Lower leg skin (tissue), 3 donors: ENCODE results near the gene HOMER3.

Experiments
- POLR2A ChIP-seq, 2 donors: fragments of 450-650 bp; IDR thresholded peaks; one replicate each; pipeline ENCODE4 v1.6.1; 2016 to 2017; ENCODE audit warnings: antibody characterized with exemption in 2 of 2, mild to moderate bottlenecking in 1 of 2, moderate library complexity in 1 of 2
- TF ChIP-seq, protein P1 (sequence below), 3 donors: fragments of 450-650 bp; IDR thresholded peaks; one replicate each; pipeline ENCODE4 v1.5.1; 2016; ENCODE audit warnings: antibody characterized with exemption in 3 of 3, mild to moderate bottlenecking in 3 of 3, moderate library complexity in 2 of 3

DNA sequence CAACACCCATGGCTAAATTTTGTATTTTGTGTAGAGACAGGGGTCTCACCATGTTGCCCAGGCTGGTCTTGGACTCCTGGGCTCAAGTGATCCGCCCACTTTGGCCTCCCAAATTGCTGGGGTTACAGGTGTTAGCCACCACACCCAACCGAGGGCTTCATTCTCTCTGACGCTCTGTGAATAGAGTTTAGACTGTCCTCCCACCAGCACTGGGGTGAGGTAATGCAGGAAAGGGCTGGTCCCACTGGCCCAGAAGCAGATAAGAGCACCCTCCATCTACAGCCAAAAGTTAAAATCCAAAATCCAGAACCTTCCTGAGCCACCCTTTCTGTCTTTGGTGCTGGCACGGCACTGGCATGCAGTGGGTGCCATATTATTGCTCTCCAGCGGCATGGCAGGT is 31.8 kb upstream of the HOMER3 start:
- TF ChIP-seq, protein P1, sequence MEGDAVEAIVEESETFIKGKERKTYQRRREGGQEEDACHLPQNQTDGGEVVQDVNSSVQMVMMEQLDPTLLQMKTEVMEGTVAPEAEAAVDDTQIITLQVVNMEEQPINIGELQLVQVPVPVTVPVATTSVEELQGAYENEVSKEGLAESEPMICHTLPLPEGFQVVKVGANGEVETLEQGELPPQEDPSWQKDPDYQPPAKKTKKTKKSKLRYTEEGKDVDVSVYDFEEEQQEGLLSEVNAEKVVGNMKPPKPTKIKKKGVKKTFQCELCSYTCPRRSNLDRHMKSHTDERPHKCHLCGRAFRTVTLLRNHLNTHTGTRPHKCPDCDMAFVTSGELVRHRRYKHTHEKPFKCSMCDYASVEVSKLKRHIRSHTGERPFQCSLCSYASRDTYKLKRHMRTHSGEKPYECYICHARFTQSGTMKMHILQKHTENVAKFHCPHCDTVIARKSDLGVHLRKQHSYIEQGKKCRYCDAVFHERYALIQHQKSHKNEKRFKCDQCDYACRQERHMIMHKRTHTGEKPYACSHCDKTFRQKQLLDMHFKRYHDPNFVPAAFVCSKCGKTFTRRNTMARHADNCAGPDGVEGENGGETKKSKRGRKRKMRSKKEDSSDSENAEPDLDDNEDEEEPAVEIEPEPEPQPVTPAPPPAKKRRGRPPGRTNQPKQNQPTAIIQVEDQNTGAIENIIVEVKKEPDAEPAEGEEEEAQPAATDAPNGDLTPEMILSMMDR (IDR thresholded peaks at IDR 0.05) = no peak
- TF ChIP-seq POLR2A (IDR thresholded peaks at IDR 0.05) = no peak
